GM15510 (cell line): ENCODE measurements around the gene PDXK.

Experiments
- POLR2A ChIP-seq: IDR thresholded peaks from 3 replicates; pipeline ENCODE4 v1.6.1; 2011; ENCODE audit warnings: borderline replicate concordance; ENCODE audit not compliant: insufficient read length; ENCODE audit errors: extremely low read depth

PDXK gene

DNA sequence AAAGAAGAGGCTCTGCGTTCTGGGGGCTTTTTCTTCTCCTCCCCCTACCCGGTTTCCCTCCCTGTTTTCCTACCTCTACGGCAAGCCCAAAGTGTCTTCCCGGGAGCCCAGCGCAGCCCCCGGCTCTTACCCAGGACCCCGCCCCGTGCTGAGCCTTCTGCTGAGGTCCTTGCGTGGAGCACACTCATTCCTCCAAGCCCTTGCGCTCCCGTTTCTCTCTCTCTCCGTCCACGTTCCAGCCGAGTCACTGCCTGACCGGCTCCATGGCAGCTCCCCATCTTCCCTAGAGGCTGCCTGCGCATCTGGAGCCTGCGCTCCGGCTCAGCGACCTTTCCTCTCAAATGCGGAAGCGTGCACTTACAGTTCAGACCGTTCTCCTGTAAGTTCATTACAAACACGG lies 24.9 kb upstream of the PDXK start:
- TF ChIP-seq POLR2A = no peak

GRCh38 chr21:43694437-43695079 lies 24.4 kb upstream of the PDXK start:
- no peak for TF ChIP-seq POLR2A

DNA sequence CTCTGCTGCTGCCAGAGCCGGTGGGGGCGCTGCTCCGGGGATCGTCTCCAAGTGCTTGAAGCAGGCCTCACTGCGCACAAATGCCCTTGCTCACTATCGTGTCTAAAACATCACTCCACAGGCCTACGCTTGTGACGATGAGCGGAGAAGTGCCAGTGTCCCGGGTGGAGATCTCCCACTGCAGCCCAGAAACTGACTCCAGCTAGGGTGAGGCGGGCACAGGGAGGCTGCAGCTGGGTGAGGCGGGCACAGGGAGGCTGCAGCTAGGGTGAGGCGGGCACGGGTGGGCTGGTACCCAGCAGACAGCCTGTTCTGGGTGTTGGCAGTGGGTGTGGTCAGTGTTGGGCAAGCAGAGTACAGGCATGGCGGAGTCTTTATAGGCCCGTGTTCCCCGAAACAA lies 22.7 kb upstream of the PDXK start:
- no peak for TF ChIP-seq POLR2A

- TF ChIP-seq POLR2A = no peak
Measured at GRCh38 chr21:43697758-43698643, 20.9 kb upstream of the PDXK start.

DNA sequence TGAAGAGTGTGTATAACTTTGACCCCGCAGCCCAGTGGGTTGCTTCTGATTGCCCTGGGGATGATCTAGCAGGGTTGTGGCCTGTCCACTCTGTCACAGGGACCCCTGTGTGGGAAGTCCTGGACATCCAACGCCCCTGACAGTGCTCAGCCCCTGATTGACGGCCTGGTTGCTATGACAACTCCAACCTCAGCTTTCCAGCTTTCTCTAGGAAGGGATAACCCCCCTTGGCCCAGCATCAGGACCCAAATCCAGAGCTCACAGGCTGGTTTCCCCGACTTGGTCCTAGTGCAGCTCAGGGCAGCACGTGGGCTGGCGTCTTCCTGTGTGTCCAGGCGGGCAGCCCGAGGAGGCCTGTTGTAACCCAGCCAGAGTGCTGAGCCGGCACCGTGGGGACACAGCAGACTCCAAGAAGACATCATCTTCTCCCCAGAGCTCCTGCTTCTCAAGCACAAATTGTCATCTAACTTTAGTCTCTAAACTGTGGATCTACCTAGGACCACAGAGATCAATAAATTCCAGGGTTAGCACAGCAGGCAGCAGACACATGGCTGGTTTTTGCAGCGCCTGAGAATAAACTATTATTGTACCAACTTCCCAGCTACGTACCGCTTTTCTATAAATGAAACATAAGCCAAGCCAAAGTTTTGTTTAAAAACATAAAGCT lies 18.9 kb upstream of the PDXK start:
- no peak for TF ChIP-seq POLR2A

DNA sequence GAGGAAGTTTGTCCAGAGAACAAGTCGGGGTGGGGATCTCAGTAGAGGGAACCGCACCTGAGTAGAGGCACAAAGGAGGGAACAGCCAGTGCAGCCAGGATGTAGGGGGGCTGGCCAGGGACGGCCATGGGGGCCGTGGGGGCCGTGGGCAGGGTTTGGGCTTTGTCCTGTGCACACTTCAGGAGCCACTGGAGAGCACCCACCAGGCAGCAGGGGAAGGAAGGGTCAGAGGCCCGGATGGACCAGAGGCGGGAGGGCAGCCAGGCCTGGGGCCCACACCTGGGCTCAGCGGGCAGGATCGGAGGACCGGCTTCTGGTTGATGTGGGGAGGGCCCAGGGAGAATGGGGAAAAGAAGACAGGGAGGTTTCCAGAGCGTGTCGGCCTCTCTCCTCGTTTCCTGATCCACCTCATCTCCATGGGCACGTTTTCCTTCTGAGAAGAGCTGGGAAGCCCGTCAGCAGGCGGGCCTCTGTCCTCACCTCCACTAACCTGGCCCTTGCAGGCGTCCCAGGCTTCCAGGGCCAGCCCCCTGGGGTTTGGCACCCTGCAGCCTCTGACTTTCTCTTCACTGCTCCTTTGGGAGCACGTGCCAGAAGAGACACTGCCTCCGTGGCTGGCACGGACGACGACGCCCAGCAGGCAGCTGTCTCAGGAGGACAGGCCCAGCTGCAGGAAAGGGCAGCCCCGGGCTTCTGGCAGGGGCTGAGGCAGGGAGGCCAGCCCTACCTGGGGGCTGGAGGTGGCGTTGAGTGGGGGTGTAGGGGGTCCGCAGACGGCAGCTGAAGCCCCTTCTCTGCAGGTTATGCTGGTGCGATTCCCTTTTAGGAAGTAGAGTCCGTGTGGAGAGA lies 16.8 kb upstream of the PDXK start:
- TF ChIP-seq POLR2A = no peak

DNA sequence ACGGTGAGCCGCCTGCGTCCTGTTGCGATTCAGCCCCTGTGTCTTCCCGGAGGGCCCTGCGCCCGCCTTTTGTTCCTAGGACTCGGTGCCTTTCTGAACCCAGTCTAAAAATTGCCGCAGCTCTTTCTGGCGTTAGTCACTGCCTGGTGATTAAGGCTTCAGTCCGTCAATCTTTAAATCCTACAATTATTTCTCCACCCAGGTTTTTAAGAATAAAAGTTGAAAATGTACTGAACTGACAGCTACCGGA lies 16.2 kb upstream of the PDXK start:
- TF ChIP-seq POLR2A = no peak

DNA sequence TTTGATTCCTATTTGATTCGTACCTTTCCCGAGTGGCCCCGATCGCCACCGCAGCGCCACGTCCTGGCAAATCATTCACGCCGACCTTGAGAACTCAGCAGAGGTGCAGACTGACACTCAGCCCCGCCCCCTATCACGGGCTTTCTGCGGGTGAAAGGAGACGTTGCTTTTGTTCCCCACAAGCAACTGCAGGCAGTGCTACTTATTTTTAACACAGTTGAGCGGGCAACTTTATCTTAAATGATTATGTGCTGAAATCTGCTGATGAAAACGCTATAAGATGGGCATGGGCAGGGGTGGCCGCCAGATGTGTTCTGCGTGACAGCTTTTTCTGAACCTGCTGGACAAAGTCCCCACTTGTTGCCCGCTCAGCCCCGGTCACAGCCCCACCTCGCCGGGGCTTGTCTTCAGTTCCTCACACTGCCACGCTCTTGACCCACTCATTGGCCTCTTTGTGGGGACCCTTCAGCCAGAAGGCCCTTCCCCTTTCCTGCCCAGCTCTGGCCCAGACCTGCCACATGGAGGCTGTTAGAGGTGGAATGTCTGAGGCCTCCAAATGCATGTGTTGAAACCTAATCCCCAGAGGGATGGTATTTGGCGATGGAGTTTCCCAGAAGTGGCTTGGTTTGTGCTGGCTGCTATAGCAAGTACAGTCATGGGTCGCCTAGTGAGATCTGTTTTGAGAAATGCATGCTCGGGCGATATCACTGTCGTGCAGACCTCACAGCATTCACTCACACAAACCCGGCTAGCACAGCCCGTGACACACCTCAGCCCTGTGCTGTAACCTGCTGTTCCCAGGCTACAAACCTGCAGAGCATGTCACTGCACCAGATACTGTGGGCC lies 15.7 kb upstream of the PDXK start:
- TF ChIP-seq POLR2A = no peak

- no peak for TF ChIP-seq POLR2A
Measured at GRCh38 chr21:43707462-43707861, 11.5 kb upstream of the PDXK start.

GRCh38 chr21:43708745-43709381 lies 10.1 kb upstream of the PDXK start:
- no peak for TF ChIP-seq POLR2A

DNA sequence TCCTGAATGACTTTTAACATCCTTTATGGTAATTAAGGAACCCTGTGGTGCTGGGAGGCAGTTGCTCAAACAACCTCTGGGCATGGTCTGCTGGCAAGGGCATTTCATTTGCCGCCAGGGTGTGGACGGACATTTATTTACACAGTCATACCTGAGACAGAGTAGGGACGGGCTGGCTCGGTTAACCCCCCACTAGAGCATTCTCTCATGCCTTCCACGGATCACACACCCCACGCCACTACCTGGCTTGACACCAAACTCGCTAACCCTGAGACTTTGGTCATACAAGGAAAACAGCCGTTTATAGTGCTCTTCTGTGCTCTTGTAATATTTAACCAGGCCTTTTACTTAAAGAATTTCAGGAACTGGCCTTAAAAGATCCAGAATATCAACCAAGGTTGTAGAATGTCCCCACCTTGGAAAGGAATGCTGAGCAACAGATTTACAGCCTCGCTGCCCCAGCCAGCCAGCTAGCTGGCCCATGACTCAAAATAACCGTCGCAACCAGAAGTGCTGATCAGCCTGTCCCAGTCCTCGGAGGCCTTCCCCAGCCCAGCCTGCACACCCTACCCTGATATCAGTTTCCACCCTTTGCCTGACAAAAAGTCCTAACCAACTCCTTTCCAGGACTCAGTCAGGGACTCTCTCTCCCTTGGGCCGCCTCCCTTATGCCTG lies 6.5 kb upstream of the PDXK start:
- TF ChIP-seq POLR2A = no peak

DNA sequence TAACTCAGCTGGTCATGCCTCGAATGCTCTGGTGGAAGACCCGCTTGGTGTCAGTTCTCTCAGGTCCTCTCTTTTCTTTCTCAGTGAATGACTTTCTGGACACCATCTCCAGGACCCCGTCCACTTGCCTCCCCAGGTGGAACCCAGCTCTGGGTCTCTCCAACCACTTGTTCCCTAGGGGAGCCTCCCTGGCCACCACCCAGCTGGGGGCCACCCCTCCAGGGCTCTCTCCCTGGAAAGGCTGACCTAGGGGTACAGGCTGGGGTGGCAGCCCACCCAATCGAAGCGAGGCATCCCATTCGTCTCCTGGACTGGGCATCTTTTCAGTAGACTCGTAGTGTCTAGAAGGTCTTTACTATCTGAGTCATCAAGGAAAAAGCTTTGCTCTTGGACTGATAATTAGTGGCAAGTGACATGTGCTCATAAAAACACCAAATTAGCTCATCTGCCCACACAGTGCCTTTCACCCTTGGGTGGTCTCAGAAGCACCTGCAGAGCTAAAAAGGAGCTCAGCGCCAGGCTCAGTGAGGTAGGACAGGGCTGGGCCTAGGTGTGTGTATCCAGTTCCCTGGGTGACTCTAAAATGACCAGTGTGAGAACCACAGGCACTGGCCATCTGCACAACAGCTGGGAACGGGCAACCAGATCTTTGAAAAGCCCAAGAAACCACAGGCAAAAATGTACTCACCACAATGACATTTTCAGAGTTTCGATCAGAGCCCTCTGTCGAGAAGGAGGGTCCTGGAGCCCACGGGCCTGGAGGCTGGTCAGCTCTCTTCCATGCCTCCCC lies 2.4 kb upstream of the PDXK start:
- no peak for TF ChIP-seq POLR2A
